CD14-positive monocyte (primary cell): ENCODE measurements around the gene TSSK6. TPM values are rescaled to one million over a fixed set of nuclear protein-coding genes. Genes with fewer than 3 reads are reported as not detected.

Source experiments
- DNase-seq, 3 donors: peaks; one replicate each; pipeline ENCODE4 v3.0.0-alpha.2; 2011 to 2022
- H2AFZ ChIP-seq: 2 replicates; pipeline ENCODE4 v1.6.0; 2012; ENCODE audit warnings: mild to moderate bottlenecking, low read depth, low read length, inconsistent platforms; ENCODE audit not compliant: insufficient read depth, poor library complexity, severe bottlenecking
- H3K27ac ChIP-seq, 2 donors: 1 replicate in 1 of 2; 2 replicates in 1 of 2; pipeline ENCODE4 v1.5.1; 2012 to 2013; ENCODE audit warnings: low read length in 2 of 2, control low read depth in 1 of 2, inconsistent platforms in 1 of 2, low read depth in 1 of 2, mild to moderate bottlenecking in 1 of 2
- H3K27me3 ChIP-seq, 2 donors: one replicate each; pipeline versions ENCODE4 v1.6.0 to v1.6.1; 2011 to 2013; ENCODE audit warnings: low read length in 2 of 2; ENCODE audit not compliant: control insufficient read depth in 2 of 2, insufficient read depth in 2 of 2
- H3K36me3 ChIP-seq, 2 donors: replicated peaks in 1 of 2; 1 replicate in 1 of 2; 2 replicates in 1 of 2; pipeline versions ENCODE4 v1.5.1 to v1.6.1; 2012 to 2013; ENCODE audit warnings: low read length in 2 of 2, control low read depth in 1 of 2, inconsistent platforms in 1 of 2, mild to moderate bottlenecking in 1 of 2; ENCODE audit not compliant: insufficient read depth in 2 of 2, control insufficient read depth in 1 of 2
- H3K4me1 ChIP-seq, 2 donors: 1 replicate in 1 of 2; 2 replicates in 1 of 2; pipeline versions ENCODE4 v1.5.1 to v1.6.1; 2012 to 2013; ENCODE audit warnings: low read length in 2 of 2, control low read depth in 1 of 2, inconsistent platforms in 1 of 2, mild to moderate bottlenecking in 1 of 2, moderate library complexity in 1 of 2; ENCODE audit not compliant: insufficient read depth in 2 of 2, control insufficient read depth in 1 of 2
- H3K4me2 ChIP-seq: replicated peaks from 2 replicates; pipeline ENCODE3; 2012; ENCODE audit warnings: low read length, moderate library complexity, mild to moderate bottlenecking; ENCODE audit not compliant: poor library complexity, severe bottlenecking; ENCODE audit errors: extremely low read depth
- H3K4me3 ChIP-seq, 3 experiments: fragments of 200-600 bp in 1 of 3; sonication (generic) in 1 of 3; replicated peaks in 1 of 3; 1 replicate in 2 of 3; 2 replicates in 1 of 3; pipeline ENCODE4 v1.5.1; 2011 to 2013; ENCODE audit warnings: low read length in 3 of 3, mild to moderate bottlenecking in 3 of 3, control low read depth in 2 of 3, low read depth in 2 of 3, inconsistent platforms in 1 of 3, moderate library complexity in 1 of 3
- H3K79me2 ChIP-seq: 2 replicates; pipeline ENCODE4 v1.6.0; 2012; ENCODE audit warnings: mild to moderate bottlenecking, control low read depth, inconsistent platforms, low read length, moderate library complexity; ENCODE audit not compliant: insufficient read depth
- H3K9ac ChIP-seq: 2 replicates; pipeline ENCODE4 v1.6.0; 2017; ENCODE audit warnings: low read length, mild to moderate bottlenecking; ENCODE audit not compliant: insufficient read depth, poor library complexity, severe bottlenecking
- H3K9me3 ChIP-seq, 2 donors: replicated peaks in 1 of 2; 1 replicate in 1 of 2; 2 replicates in 1 of 2; pipeline versions ENCODE4 v1.5.1 to v1.6.1; 2012 to 2013; ENCODE audit warnings: low read length in 2 of 2, control low read depth in 1 of 2; ENCODE audit not compliant: control insufficient read depth in 1 of 2, insufficient read depth in 1 of 2
- H4K20me1 ChIP-seq: 2 replicates; pipeline ENCODE4 v1.6.0; 2012; ENCODE audit warnings: mild to moderate bottlenecking, low read length, control low read depth, moderate library complexity; ENCODE audit not compliant: insufficient read depth
- H3K27ac Mint-ChIP-seq, 7 donors: one replicate each; pipeline ENCODE4 v1.8.0; 2020; ENCODE audit warnings: mild to moderate bottlenecking in 7 of 7, mixed read lengths in 7 of 7, moderate library complexity in 6 of 7, inconsistent platforms in 2 of 7
- H3K27me3 Mint-ChIP-seq, 3 donors: one replicate each; pipeline ENCODE4 v1.8.0; 2021 to 2022; ENCODE audit warnings: low read depth in 3 of 3, mild to moderate bottlenecking in 3 of 3, mixed read lengths in 3 of 3, moderate library complexity in 3 of 3, inconsistent platforms in 1 of 3
- H3K36me3 Mint-ChIP-seq, 2 donors: one replicate each; pipeline ENCODE4 v1.8.0; 2020; ENCODE audit warnings: mixed read lengths in 2 of 2, inconsistent platforms in 1 of 2, mild to moderate bottlenecking in 1 of 2
- H3K4me1 Mint-ChIP-seq: one replicate; pipeline ENCODE4 v1.8.0; 2020; ENCODE audit warnings: mild to moderate bottlenecking, mixed read lengths
- H3K4me3 Mint-ChIP-seq, 2 donors: one replicate each; pipeline ENCODE4 v1.8.0; 2020; ENCODE audit warnings: mild to moderate bottlenecking in 2 of 2, mixed read lengths in 2 of 2, moderate library complexity in 1 of 2
- H3K9me3 Mint-ChIP-seq, 7 donors: one replicate each; pipeline ENCODE4 v1.8.0; 2020 to 2022; ENCODE audit warnings: mixed read lengths in 7 of 7, mild to moderate bottlenecking in 6 of 7, moderate library complexity in 6 of 7, inconsistent platforms in 2 of 7
- CTCF ChIP-seq: fragments of 200-600 bp; IDR thresholded peaks from one replicate; pipeline ENCODE4 v1.8.0; 2022; ENCODE audit warnings: antibody characterized with exemption, mild to moderate bottlenecking
- WGBS: methylation state at CpG from one replicate; pipeline ENCODE4 v1.1.5; 2013; ENCODE audit warnings: missing lambda C conversion rate; ENCODE audit not compliant: insufficient coverage; 5-methylcytosine and 5-hydroxymethylcytosine counted together
- intact Hi-C, 2 donors: fragments of 100-400 bp; cut with micrococcal nuclease; formaldehyde crosslinking; loops; one replicate each; pipeline versions ENCODE4 v1.15.0 to v1.15.1; 2023
- polyA plus RNA-seq, 3 donors: library from polyadenylated mRNA; depleted of rRNA in 1 of 3; unstranded in 2 of 3; stranded (reverse) in 1 of 3; fragments of 300-500 nt in 2 of 3; fragments of >200 nt in 1 of 3; fragmentation: Illumina TruSeq in 2 of 3; gene quantifications; 1 replicate in 2 of 3; 2 replicates in 1 of 3; pipeline ENCODE4 v1.2.3, GENCODE V29; 2012 to 2021

The TSSK6 gene
- polyA plus RNA-seq, 3 donors, result 0.27 to 0.80 TPM; not detected in 1

DNA sequence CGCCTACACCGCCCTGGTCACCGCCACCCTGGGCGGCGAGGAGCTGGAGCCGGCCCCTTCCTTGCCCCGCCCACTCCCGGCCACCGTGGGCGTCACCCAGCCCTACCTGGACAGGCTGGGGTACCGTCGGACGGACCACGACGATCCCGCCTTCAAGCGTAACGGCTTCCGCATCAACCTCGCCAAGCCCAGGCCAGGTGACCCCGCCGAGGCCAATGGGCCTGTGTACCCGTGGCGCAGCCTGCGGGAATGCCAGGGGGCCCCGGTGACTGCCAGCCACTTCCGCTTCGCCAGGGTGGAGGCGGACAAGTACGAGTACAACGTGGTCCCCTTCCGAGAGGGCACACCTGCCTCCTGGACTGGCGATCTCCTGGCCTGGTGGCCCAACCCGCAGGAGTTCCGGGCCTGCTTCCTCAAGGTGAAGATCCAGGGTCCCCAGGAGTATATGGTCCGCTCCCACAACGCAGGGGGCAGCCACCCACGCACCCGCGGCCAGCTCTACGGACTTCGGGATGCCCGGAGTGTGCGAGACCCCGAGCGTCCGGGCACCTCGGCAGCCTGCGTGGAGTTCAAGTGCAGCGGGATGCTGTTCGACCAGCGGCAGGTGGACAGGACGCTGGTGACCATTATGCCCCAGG lies 29.7 kb upstream of the TSSK6 start:
- Mint-ChIP-seq H3K4me1 (peaks cover 29% of the 10 kb centered on the region), H3K36me3 (no peaks in the 10 kb centered on the region), H3K4me3 (no peak overlapping the region), H3K27ac (no peak overlapping the region), H3K27me3 (peaks cover 9 to 23% (median 12%) of the 10 kb centered on the region in 3 donors), H3K9me3 (peaks cover 6 to 22% (median 9%) of the 10 kb centered on the region in 7 donors)
- no peak for TF ChIP-seq CTCF
- WGBS, result 93% methylated on average over 52 of the region's 53 CpGs
- H3K36me3 ChIP-seq, result no peaks in the 10 kb centered on the region
- no peaks in the 10 kb centered on the region for H4K20me1 ChIP-seq
- peaks cover 0 to 9% of the 10 kb centered on the region in 2 donors for H3K27me3 ChIP-seq
- no peak for DNase-seq
- no peak overlapping the region for H3K9ac ChIP-seq
- no peak overlapping the region for H3K4me2 ChIP-seq
- no peaks in the 10 kb centered on the region for H3K79me2 ChIP-seq
- intact Hi-C loops, result no loop called here
- no peak overlapping the region for H2AFZ ChIP-seq
- peaks cover 0 to 19% of the 10 kb centered on the region in 2 donors for H3K9me3 ChIP-seq
- H3K4me1 ChIP-seq, result peaks cover 30 to 32% of the 10 kb centered on the region in 2 donors
- no peak overlapping the region for H3K4me3 ChIP-seq
- no peak overlapping the region for H3K27ac ChIP-seq

- Histone ChIP-seq H3K36me3 (no peaks in the 10 kb centered on the region), H3K27ac (no peak overlapping the region), H3K4me1 (peaks cover 30 to 31% of the 10 kb centered on the region in 2 donors), H4K20me1 (no peaks in the 10 kb centered on the region), H3K4me2 (no peak overlapping the region), H3K9me3 (peaks cover 6 to 23% of the 10 kb centered on the region in 2 donors), H3K79me2 (no peaks in the 10 kb centered on the region), H3K9ac (no peak overlapping the region), H3K4me3 (no peak overlapping the region), H2AFZ (no peak overlapping the region), H3K27me3 (peaks cover 0 to 16% of the 10 kb centered on the region in 2 donors)
- no peak for TF ChIP-seq CTCF
- 92% methylated on average over 67 of the region's 75 CpGs for WGBS
- intact Hi-C loops, result no loop called here
- Mint-ChIP-seq H3K4me1 (peaks cover 28% of the 10 kb centered on the region), H3K36me3 (no peaks in the 10 kb centered on the region), H3K4me3 (no peak overlapping the region), H3K27ac (no peak overlapping the region), H3K9me3 (peaks cover 8 to 29% (median 9%) of the 10 kb centered on the region in 7 donors), H3K27me3 (peaks cover 14 to 28% (median 19%) of the 10 kb centered on the region in 3 donors)
- DNase-seq, result no peak
These were observed 29.1 kb upstream of the TSSK6 start for GRCh38 chr19:19544257-19544953.
